Cardiac muscle cell (in vitro differentiated cells and primary cell): ENCODE results near the gene PTPN12. TPM values are rescaled to one million over a fixed set of nuclear protein-coding genes. Genes with fewer than 3 reads are reported as not detected.
A peak's percentile ranks its signal among the peaks of the same experiment; 100 is the strongest.

ENCODE experiments used
- DNase-seq, 2 donors: peaks; one replicate each; pipeline versions ENCODE4 v3.0.0 to v3.0.0-alpha.2; 2010 to 2017; ENCODE audit warnings: low read depth in 1 of 2, low spot score in 1 of 2
- H3K27ac ChIP-seq: fragments of 200-600 bp; sonication (generic); 2 replicates; pipeline ENCODE4 v1.5.1; 2016
- H3K27me3 ChIP-seq: fragments of 200-600 bp; sonication (generic); 2 replicates; pipeline ENCODE4 v1.6.0; 2016; ENCODE audit warnings: control low read depth
- H3K36me3 ChIP-seq: fragments of 200-600 bp; sonication (generic); 2 replicates; pipeline ENCODE4 v1.5.1; 2016; ENCODE audit warnings: control low read depth
- H3K4me1 ChIP-seq: fragments of 200-600 bp; sonication (generic); 2 replicates; pipeline ENCODE4 v1.8.1; 2017; ENCODE audit warnings: low read depth, mild to moderate bottlenecking, mixed run types
- H3K4me3 ChIP-seq: fragments of 200-600 bp; sonication (generic); 2 replicates; pipeline ENCODE4 v1.5.1; 2016; ENCODE audit warnings: mild to moderate bottlenecking
- H3K9me3 ChIP-seq: fragments of 200-600 bp; sonication (generic); 2 replicates; pipeline ENCODE4 v1.5.1; 2017; ENCODE audit warnings: low read depth, mild to moderate bottlenecking, control low read depth
- polyA plus RNA-seq: library from polyadenylated mRNA; unstranded; fragments of >200 nt; fragmentation: Nextera tagmentation; extraction: Ambion mirVana; gene quantifications from 2 replicates; pipeline ENCODE4 v1.2.1, GENCODE V29; 2016
- total RNA-seq: library from RNA; depleted of rRNA; stranded (reverse); fragments of >200 nt; gene quantifications from 2 replicates; pipeline ENCODE4 v1.2.3, GENCODE V29; 2016
- TF ChIP-seq, protein P1 (sequence below): IDR thresholded peaks from 2 replicates; pipeline ENCODE4 v1.5.1; 2012; ENCODE audit warnings: low read depth, mild to moderate bottlenecking, low read length

Gene PTPN12
- total and polyA plus RNA-seq, 2 experiments from 2014 or later, result 13.4 to 19.3 TPM

DNA sequence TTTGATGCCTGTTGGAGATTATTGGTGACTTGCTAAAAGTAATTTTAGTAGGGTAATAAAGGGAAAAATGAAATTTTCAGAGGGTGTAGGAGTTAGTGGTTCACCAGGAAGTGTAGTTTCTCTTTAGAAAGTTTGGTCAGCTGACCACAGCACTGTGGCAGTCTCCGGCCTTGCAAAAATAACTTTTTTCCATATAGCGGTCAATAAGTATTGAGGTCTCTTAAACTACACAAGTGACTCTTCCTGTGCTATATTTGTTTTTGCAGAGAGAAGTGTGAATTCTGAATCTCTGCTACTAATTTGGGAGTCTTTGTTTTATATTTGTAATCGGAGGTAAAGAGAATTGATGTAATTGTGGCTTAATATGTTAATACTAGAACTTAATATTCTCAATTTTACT lies 24.3 kb downstream of the PTPN12 start:
- H3K27me3 ChIP-seq, result no peaks in the 10 kb centered on the region
- no peak for DNase-seq

DNA sequence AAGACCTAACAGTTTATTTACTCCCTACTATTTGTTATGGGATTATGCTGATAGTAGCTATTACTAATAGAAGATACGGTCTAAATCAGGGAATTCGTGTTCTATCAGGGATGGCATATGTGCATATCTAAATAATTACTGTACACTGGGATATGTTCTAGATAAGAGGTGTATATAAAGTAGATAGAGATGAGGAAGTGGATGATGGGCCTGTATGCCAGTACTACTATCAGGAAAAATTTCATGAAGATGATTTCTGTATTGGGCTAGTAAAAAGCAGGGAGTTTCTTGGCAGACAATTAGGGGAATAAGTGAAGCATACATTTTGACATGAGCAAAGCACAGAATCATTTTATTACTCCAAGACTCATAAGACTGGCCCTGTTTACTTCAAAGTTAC lies 26.2 kb downstream of the PTPN12 start:
- Histone ChIP-seq H3K4me1 (peaks cover 13% of the 10 kb centered on the region), H3K4me3 (no peak overlapping the region), H3K9me3 (no peaks in the 10 kb centered on the region), H3K36me3 (no peaks in the 10 kb centered on the region), H3K27ac (no peak overlapping the region), H3K27me3 (no peaks in the 10 kb centered on the region)
- TF ChIP-seq, protein P1, sequence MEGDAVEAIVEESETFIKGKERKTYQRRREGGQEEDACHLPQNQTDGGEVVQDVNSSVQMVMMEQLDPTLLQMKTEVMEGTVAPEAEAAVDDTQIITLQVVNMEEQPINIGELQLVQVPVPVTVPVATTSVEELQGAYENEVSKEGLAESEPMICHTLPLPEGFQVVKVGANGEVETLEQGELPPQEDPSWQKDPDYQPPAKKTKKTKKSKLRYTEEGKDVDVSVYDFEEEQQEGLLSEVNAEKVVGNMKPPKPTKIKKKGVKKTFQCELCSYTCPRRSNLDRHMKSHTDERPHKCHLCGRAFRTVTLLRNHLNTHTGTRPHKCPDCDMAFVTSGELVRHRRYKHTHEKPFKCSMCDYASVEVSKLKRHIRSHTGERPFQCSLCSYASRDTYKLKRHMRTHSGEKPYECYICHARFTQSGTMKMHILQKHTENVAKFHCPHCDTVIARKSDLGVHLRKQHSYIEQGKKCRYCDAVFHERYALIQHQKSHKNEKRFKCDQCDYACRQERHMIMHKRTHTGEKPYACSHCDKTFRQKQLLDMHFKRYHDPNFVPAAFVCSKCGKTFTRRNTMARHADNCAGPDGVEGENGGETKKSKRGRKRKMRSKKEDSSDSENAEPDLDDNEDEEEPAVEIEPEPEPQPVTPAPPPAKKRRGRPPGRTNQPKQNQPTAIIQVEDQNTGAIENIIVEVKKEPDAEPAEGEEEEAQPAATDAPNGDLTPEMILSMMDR, result no peak
- DNase-seq, result no peak

More for the DNA sequence above, 24.3 kb downstream of the PTPN12 start:
- TF ChIP-seq, protein P1, result no peak
- Histone ChIP-seq H3K4me1 (peaks cover 8% of the 10 kb centered on the region), H3K9me3 (no peaks in the 10 kb centered on the region), H3K36me3 (no peaks in the 10 kb centered on the region), H3K27ac (no peak overlapping the region), H3K4me3 (no peak overlapping the region)

DNA sequence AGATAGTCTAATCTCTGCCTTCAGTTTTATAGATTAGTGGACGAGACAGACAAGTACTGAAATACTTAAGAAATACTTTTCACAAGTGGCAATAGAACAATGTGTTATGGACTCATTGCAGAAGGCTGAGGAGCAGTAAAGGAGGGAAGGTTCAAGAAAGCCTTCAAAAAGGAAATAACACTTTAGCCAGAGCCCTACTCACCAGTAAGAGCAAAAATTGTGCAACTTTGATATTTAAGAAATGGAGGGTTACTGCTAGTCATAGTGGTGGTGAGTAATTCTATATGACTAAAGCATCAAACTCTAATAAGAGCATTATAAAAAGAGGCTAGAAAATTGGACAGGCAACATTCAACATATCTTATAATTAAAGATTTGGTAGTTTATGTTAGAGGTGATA lies 28.8 kb downstream of the PTPN12 start:
- Histone ChIP-seq H3K27me3 (no peaks in the 10 kb centered on the region), H3K27ac (peak overlapping the region; percentile 11), H3K4me3 (no peak overlapping the region), H3K36me3 (no peaks in the 10 kb centered on the region), H3K9me3 (no peaks in the 10 kb centered on the region), H3K4me1 (peaks cover 13% of the 10 kb centered on the region)
- TF ChIP-seq, protein P1, result no peak
- peak in 1 of 2 donors; percentile 80 for DNase-seq

DNA sequence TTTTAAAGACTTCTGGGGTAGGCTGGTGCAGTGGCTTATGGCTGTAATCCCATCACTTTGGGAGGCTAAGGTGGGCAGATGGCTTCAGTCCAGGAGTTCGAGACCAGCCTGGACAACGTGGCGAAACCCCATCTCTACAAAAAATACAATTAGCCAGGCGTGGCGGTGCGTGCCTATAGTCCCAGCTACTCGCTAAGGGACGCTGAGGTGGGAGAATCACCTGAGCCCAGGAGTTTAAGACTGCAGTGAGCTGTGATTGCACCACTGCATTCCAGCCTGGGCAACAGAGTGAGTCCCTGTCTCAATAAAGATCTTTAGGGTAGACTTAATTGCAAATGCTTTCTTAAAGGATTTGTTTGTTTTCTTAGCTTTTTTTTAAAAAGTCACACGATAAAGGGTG lies 29.3 kb downstream of the PTPN12 start:
- TF ChIP-seq, protein P1, result no peak
- H3K27me3 ChIP-seq, result no peaks in the 10 kb centered on the region
- no peak overlapping the region for H3K4me3 ChIP-seq
- DNase-seq, result no peak
- H3K9me3 ChIP-seq, result no peaks in the 10 kb centered on the region
- H3K27ac ChIP-seq, result no peak overlapping the region
- H3K36me3 ChIP-seq, result peaks cover 3% of the 10 kb centered on the region
- peaks cover 13% of the 10 kb centered on the region for H3K4me1 ChIP-seq

DNA sequence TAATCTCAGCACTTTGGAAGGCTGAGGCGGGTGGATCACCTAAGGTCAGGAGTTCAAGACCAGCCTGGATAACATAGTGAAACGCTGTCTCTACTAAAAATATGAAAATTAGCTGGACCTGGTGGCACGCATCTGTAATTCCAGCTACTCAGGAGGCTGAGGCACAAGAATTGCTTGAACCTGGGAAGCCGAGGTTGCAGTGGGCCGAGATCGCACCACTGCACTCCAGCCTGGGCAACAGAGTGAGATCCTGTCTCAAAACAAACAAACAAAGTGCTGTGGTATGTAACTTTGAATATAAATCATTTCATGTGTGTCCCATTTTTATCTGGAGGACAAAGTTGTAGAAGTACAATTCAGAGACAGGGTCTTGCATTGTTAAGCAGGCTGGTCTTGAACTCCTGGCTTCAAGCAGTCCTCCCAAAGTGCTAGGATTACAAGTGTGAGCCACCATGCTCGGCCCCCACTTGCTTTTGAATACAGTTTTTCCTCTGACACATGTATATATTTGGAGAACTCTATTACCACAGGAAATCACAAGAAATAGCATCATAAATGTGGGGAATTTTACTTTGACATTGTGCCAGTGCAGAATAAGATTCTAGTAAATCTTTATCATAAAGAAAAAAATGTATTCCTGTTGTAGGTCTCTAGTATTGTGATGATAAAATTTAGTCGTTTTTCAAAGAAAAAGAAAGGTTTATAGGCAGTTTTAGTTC lies 32.6 kb downstream of the PTPN12 start:
- H3K27ac ChIP-seq, result no peak overlapping the region
- peaks cover 12% of the 10 kb centered on the region for H3K36me3 ChIP-seq
- H3K4me3 ChIP-seq, result no peak overlapping the region

More for the DNA sequence above, 32.6 kb downstream of the PTPN12 start:
- peak in 1 of 2 donors; percentile 44 for DNase-seq
- Histone ChIP-seq H3K27me3 (no peaks in the 10 kb centered on the region), H3K4me1 (peaks cover 16% of the 10 kb centered on the region), H3K9me3 (no peaks in the 10 kb centered on the region)
- TF ChIP-seq, protein P1, result no peak
